Measurements from ENCODE around the gene MAS1.

DNA sequence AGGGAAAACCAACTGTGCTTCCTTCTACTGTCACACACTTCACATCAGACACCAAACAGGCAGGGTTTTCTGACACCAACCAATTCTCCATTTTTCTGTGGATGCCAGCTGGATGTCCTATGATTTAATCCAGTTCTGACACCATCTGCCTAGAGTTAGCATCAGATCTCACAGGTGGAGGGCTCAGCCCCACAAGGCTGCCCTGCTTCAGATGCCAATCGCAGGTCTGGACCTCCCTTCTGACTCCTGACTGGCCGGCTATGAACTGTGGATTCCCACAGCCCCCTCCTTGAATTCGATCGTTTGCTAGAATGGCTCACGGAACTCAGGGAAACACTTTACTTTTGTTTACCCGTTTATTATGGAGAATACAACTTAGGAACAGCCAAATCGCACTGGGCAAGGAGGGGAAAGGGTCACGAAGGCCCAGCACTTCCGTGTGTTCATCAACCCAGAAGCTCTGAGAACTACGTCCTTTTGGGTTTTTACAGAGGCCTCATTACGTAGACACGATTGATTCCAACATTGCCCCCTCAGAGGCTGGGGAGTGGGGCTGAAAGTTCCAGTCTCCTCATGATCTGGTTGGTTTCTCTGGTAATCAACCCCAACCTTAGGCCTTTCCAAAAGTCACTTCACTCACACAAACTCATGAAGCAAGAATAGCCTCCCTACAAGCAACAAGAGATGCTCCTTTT, 25.4 kb upstream of the MAS1 start:
- TF ChIP-seq, protein P1, sequence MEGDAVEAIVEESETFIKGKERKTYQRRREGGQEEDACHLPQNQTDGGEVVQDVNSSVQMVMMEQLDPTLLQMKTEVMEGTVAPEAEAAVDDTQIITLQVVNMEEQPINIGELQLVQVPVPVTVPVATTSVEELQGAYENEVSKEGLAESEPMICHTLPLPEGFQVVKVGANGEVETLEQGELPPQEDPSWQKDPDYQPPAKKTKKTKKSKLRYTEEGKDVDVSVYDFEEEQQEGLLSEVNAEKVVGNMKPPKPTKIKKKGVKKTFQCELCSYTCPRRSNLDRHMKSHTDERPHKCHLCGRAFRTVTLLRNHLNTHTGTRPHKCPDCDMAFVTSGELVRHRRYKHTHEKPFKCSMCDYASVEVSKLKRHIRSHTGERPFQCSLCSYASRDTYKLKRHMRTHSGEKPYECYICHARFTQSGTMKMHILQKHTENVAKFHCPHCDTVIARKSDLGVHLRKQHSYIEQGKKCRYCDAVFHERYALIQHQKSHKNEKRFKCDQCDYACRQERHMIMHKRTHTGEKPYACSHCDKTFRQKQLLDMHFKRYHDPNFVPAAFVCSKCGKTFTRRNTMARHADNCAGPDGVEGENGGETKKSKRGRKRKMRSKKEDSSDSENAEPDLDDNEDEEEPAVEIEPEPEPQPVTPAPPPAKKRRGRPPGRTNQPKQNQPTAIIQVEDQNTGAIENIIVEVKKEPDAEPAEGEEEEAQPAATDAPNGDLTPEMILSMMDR (optimal IDR thresholded peaks at IDR 0.05 in 1 of 3, IDR thresholded peaks at IDR 0.05 in 1 of 3, conservative IDR thresholded peaks at IDR 0.05 in 1 of 3; ENCODE audit: extremely low read depth in 1 of 3, insufficient read depth in 2 of 3, low read length in 3 of 3): no peak
- TF ChIP-seq EZH2 (IDR thresholded peaks at IDR 0.05; ENCODE audit: low read length): no peak
